HepG2 (cell line): ENCODE results near the gene C2orf80. TPM values are rescaled to one million over a fixed set of nuclear protein-coding genes. Genes with fewer than 3 reads are reported as not detected.

Experiments used
- ATAC-seq: fragments of 200-7000 bp; cut with Tn5 transposase; 3 replicates; pipeline ENCODE4 v1.9.1; 2020; ENCODE audit warnings: mild to moderate bottlenecking, moderate library complexity
- BruUV-seq: library from RNA; stranded (reverse); fragments of 400-500 nt; replicated peaks from 2 replicates; lab custom pipeline; 2021; lab: Mats Ljungman, UMichigan
- CTCF ChIA-PET: fragments of 300-600 bp; formaldehyde crosslinking; extraction: SDS; loops from one replicate; lab custom pipeline; 2021; ENCODE audit warnings: low total read pairs, inconsistent platforms, low intra/inter-chr PET ratio; lab: Yijun Ruan, JAX
- POLR2A ChIA-PET: fragments of 350-600 bp; sonication (Branson Sonifier 250); formaldehyde crosslinking; loops from one replicate; lab custom pipeline; 2020; ENCODE audit warnings: antibody characterized with exemption, inconsistent platforms; lab: Yijun Ruan, JAX
- DNase-seq: peaks from one replicate; pipeline ENCODE4 v3.0.0-alpha.2; 2015; ENCODE audit warnings: low spot score
- FAIRE-seq: peaks from 3 replicates; lab custom pipeline; 2011; peaks lifted over from hg19 to GRCh38; lab: Jason Lieb, UNC
- H2AFZ ChIP-seq: one replicate; pipeline ENCODE4 v1.6.1; 2011; ENCODE audit warnings: low read length, inconsistent platforms
- H3K27ac ChIP-seq: fragments of 300-600 bp; 3 replicates; pipeline ENCODE4 v1.8.0; 2011; ENCODE audit warnings: mixed run types, mild to moderate bottlenecking, mixed read lengths, low read length, inconsistent platforms; ENCODE audit not compliant: insufficient read depth; ENCODE audit errors: extremely low read length
- H3K27me3 ChIP-seq, 2 experiments: fragments of 200-600 bp in 1 of 2; 2 replicates in 1 of 2; 3 replicates in 1 of 2; pipeline versions ENCODE4 v1.6.0 to v1.8.0; 2011; ENCODE audit warnings: low read length in 2 of 2, mild to moderate bottlenecking in 2 of 2, moderate library complexity in 2 of 2, inconsistent platforms in 1 of 2; ENCODE audit not compliant: insufficient read depth in 2 of 2, control insufficient read depth in 1 of 2
- H3K36me3 ChIP-seq, 2 experiments: fragments of 200-600 bp in 1 of 2; replicated peaks in 1 of 2; 2 replicates in 1 of 2; 3 replicates in 1 of 2; pipeline versions ENCODE4 v1.5.1 to v1.8.0; 2011; ENCODE audit warnings: low read length in 2 of 2, inconsistent platforms in 1 of 2; ENCODE audit not compliant: insufficient read depth in 2 of 2, control insufficient read depth in 1 of 2
- H3K4me1 ChIP-seq: 2 replicates; pipeline ENCODE4 v1.5.1; 2012; ENCODE audit warnings: low read length, inconsistent platforms; ENCODE audit not compliant: insufficient read depth
- H3K4me2 ChIP-seq: 2 replicates; pipeline ENCODE4 v1.6.0; 2011; ENCODE audit warnings: low read depth, low read length, inconsistent platforms
- H3K4me3 ChIP-seq, 3 experiments: fragments of 200-600 bp in 1 of 3; sonication (generic), shearing (Covaris generic) in 1 of 3; replicated peaks in 1 of 3; 2 replicates each; pipeline ENCODE4 v1.5.1; 2011 to 2016; ENCODE audit warnings: low read length in 3 of 3, inconsistent platforms in 2 of 3, low read depth in 2 of 3, mild to moderate bottlenecking in 2 of 3, control low read depth in 1 of 3, mixed read lengths in 1 of 3; ENCODE audit not compliant: insufficient read depth in 1 of 3
- H3K79me2 ChIP-seq: one replicate; pipeline ENCODE4 v1.6.1; 2011; ENCODE audit warnings: low read length, inconsistent platforms; ENCODE audit not compliant: insufficient read depth
- H3K9ac ChIP-seq: 2 replicates; pipeline ENCODE4 v1.6.0; 2011; ENCODE audit warnings: mild to moderate bottlenecking, low read depth, low read length, inconsistent platforms; ENCODE audit not compliant: insufficient read depth
- H3K9me3 ChIP-seq: 2 replicates; pipeline ENCODE4 v1.5.1; 2012; ENCODE audit warnings: mild to moderate bottlenecking, low read length
- H4K20me1 ChIP-seq: 2 replicates; pipeline ENCODE4 v1.6.0; 2011; ENCODE audit warnings: inconsistent platforms, mild to moderate bottlenecking, low read length, moderate library complexity; ENCODE audit not compliant: insufficient read depth
- KDM6A ChIP-seq: IDR thresholded peaks from 2 replicates; pipeline ENCODE4 v1.6.1; 2016; ENCODE audit warnings: low read depth
- MAZ ChIP-seq, 2 experiments: sonication (generic) in 1 of 2; formaldehyde crosslinking in 1 of 2; IDR thresholded peaks; 2 replicates each; pipeline versions ENCODE4 v1.5.0 to v1.6.1; 2012 to 2020; ENCODE audit warnings: low read depth in 2 of 2, mild to moderate bottlenecking in 2 of 2, borderline replicate concordance in 1 of 2, improper control_type of control experiment in 1 of 2, low read length in 1 of 2, missing genetic modification reagents in 1 of 2, moderate library complexity in 1 of 2
- MTA1 ChIP-seq: sonication (generic); formaldehyde crosslinking; IDR thresholded peaks from 2 replicates; pipeline ENCODE4 v1.4.0; 2020; ENCODE audit warnings: missing genetic modification reagents, mild to moderate bottlenecking, borderline replicate concordance
- NR2F1 ChIP-seq, 2 experiments: fragments of 450-650 bp in 1 of 2; formaldehyde crosslinking in 1 of 2; IDR thresholded peaks; 2 replicates each; pipeline versions ENCODE4 v1.5.0 to v1.6.1; 2016 to 2020; ENCODE audit warnings: mild to moderate bottlenecking in 1 of 2, missing compliant biosample characterization in 1 of 2, missing genetic modification reagents in 1 of 2, moderate library complexity in 1 of 2
- SRSF9 ChIP-seq: fragments of 200-400 bp; formaldehyde crosslinking; IDR thresholded peaks from 2 replicates; pipeline ENCODE4 v1.6.1; 2018; ENCODE audit warnings: borderline replicate concordance, mild to moderate bottlenecking, low read depth, low read length; ENCODE audit not compliant: insufficient read depth, poor library complexity, severe bottlenecking
- ZBTB7B ChIP-seq: sonication (generic); formaldehyde crosslinking; IDR thresholded peaks from 2 replicates; pipeline ENCODE4 v1.4.0; 2020; ENCODE audit warnings: missing genetic modification reagents
- ZFY ChIP-seq: sonication (generic); formaldehyde crosslinking; IDR thresholded peaks from 2 replicates; pipeline ENCODE4 v1.4.0; 2020; ENCODE audit warnings: missing genetic modification reagents
- ZNF17 ChIP-seq: sonication (generic); formaldehyde crosslinking; IDR thresholded peaks from 2 replicates; pipeline ENCODE4 v1.5.0; 2020; ENCODE audit warnings: mild to moderate bottlenecking, missing genetic modification reagents
- ZNF777 ChIP-seq: sonication (generic); formaldehyde crosslinking; IDR thresholded peaks from 2 replicates; pipeline ENCODE4 v1.4.0; 2020; ENCODE audit warnings: missing genetic modification reagents
- ZSCAN20 ChIP-seq: sonication (generic); formaldehyde crosslinking; IDR thresholded peaks from 2 replicates; pipeline ENCODE4 v1.4.0; 2020; ENCODE audit warnings: missing genetic modification reagents, mild to moderate bottlenecking, borderline replicate concordance
- WGBS: methylation state at CpG from one replicate; pipeline ENCODE4 v1.1.6; 2017; ENCODE audit warnings: low lambda C conversion rate; 5-methylcytosine and 5-hydroxymethylcytosine counted together
- in situ Hi-C: cut with HindIII; loops from 2 replicates; pipeline ENCODE4 v1.10.0; 2017; ENCODE audit warnings: low pct_unique_long_range_greater_than_20kb; ENCODE audit not compliant: extremely low pct_ligation_motif_present
- intact Hi-C: fragments of 100-400 bp; cut with micrococcal nuclease; formaldehyde crosslinking; loops from one replicate; pipeline ENCODE4 v1.10.0; 2022; ENCODE audit not compliant: unreplicated experiment
- polyA plus RNA-seq, 8 experiments: library from polyadenylated mRNA; depleted of rRNA in 3 of 8; stranded (reverse) in 7 of 8; unstranded in 1 of 8; fragments of >200 nt; fragmentation: Illumina TruSeq in 4 of 8; extraction: Trizol in 4 of 8; gene quantifications; 2 replicates each; pipeline versions ENCODE4 v1.2.1 to v1.2.3, GENCODE V29; 2011 to 2016; ENCODE audit warnings: low read depth in 4 of 8, missing spikeins in 1 of 8, mixed read lengths in 1 of 8; ENCODE audit not compliant: insufficient read depth in 1 of 8
- total RNA-seq, 5 experiments: library from RNA; depleted of rRNA; stranded (reverse); fragments of >200 nt; fragmentation: Illumina TruSeq; extraction: Trizol; gene quantifications; 2 replicates each; pipeline ENCODE4 v1.2.3, GENCODE V29; 2016; ENCODE audit warnings: low read depth in 1 of 5
- TF ChIP-seq, protein P1 (sequence below): sonication (generic); formaldehyde crosslinking; IDR thresholded peaks from 2 replicates; pipeline ENCODE4 v1.5.1; 2020; ENCODE audit warnings: mild to moderate bottlenecking, missing genetic modification reagents, borderline replicate concordance
- TF ChIP-seq, protein P2 (sequence below): sonication (generic); formaldehyde crosslinking; IDR thresholded peaks from 2 replicates; pipeline ENCODE4 v1.8.1; 2023; ENCODE audit warnings: mild to moderate bottlenecking, inconsistent platforms, moderate library complexity, missing genetic modification reagents, borderline replicate concordance
- TF ChIP-seq, protein P3 (sequence below): sonication (generic); formaldehyde crosslinking; IDR thresholded peaks from 2 replicates; pipeline ENCODE4 v1.4.0; 2020; ENCODE audit warnings: missing genetic modification reagents, borderline replicate concordance

The C2orf80 gene
- total and polyA plus RNA-seq, 2 of the 13 experiments (the other 11 are each of a cell fraction or from before 2014, with no cell fraction given) = not detected

DNA sequence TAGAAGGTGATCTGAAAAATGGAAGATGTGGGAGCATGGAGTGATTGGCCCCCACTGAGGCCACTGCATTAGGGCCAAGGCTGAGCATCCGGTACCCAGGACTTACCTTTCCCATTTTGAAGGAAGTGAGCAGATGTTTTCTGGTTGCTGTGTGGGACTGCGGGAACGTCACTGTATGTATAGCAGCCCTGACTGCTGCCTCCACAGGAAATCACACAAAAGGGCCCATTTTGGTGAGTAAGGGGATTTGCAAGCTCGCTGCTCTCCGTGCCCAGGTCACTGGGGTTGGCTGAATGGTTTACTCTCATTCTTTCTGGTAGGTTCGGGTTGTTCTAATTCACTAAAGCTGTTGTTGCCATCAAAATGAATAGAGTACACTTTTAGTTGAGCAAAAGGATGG, 43.8 kb downstream of the C2orf80 start, which contains the start of gene CRYGB:
CRYGB (minus strand) TSS at position 153 of the 400 bp plus-strand sequence; CDS start at position 115, 38 bp downstream.
- no peaks in the 10 kb centered on the region for H3K9me3 ChIP-seq
- BruUV-seq = no TSS peak
- no peak within 1 kb of the TSS for H3K4me2 ChIP-seq
- no peaks in the 10 kb centered on the region for H3K79me2 ChIP-seq
- CTCF ChIA-PET = no interaction called here
- no peak within 1 kb of the TSS for H3K4me3 ChIP-seq
- no peak within 1 kb of the TSS for H3K9ac ChIP-seq
- no peaks in the 10 kb centered on the region for H4K20me1 ChIP-seq
- in situ Hi-C loops (no loop called here), intact Hi-C loops (no loop called here)
- no peak for ATAC-seq
- no peaks in the 10 kb centered on the region for H3K36me3 ChIP-seq
- no peak for FAIRE-seq
- no peak within 1 kb of the TSS for H3K27ac ChIP-seq
- POLR2A ChIA-PET = no interaction called here
- WGBS = 54% methylated on average over 5 of the region's 6 CpGs
- H3K27me3 ChIP-seq = peaks cover 0 to 5% of the 10 kb centered on the region in 2 experiments; a peak in 1 of 5 replicates
- H2AFZ ChIP-seq = no peak within 1 kb of the TSS
- TF ChIP-seq ZBTB7B (CRISPR knock-in tag) (no peak), ZFY (no peak), MTA1 (no peak), SRSF9 (no peak), ZSCAN20 (no peak), NR2F1 (CRISPR knock-in tag; IDR thresholded peaks at IDR 0.05) (no peak), KDM6A (no peak), MAZ (IDR thresholded peaks at IDR 0.05; ENCODE audit: borderline replicate concordance, low read depth, low read length) (no peak), MAZ (CRISPR knock-in tag; IDR thresholded peaks at IDR 0.05; ENCODE audit: low read depth) (no peak), ZNF17 (CRISPR knock-in tag) (no peak), ZNF777 (CRISPR knock-in tag) (no peak)
- TF ChIP-seq, protein P1, sequence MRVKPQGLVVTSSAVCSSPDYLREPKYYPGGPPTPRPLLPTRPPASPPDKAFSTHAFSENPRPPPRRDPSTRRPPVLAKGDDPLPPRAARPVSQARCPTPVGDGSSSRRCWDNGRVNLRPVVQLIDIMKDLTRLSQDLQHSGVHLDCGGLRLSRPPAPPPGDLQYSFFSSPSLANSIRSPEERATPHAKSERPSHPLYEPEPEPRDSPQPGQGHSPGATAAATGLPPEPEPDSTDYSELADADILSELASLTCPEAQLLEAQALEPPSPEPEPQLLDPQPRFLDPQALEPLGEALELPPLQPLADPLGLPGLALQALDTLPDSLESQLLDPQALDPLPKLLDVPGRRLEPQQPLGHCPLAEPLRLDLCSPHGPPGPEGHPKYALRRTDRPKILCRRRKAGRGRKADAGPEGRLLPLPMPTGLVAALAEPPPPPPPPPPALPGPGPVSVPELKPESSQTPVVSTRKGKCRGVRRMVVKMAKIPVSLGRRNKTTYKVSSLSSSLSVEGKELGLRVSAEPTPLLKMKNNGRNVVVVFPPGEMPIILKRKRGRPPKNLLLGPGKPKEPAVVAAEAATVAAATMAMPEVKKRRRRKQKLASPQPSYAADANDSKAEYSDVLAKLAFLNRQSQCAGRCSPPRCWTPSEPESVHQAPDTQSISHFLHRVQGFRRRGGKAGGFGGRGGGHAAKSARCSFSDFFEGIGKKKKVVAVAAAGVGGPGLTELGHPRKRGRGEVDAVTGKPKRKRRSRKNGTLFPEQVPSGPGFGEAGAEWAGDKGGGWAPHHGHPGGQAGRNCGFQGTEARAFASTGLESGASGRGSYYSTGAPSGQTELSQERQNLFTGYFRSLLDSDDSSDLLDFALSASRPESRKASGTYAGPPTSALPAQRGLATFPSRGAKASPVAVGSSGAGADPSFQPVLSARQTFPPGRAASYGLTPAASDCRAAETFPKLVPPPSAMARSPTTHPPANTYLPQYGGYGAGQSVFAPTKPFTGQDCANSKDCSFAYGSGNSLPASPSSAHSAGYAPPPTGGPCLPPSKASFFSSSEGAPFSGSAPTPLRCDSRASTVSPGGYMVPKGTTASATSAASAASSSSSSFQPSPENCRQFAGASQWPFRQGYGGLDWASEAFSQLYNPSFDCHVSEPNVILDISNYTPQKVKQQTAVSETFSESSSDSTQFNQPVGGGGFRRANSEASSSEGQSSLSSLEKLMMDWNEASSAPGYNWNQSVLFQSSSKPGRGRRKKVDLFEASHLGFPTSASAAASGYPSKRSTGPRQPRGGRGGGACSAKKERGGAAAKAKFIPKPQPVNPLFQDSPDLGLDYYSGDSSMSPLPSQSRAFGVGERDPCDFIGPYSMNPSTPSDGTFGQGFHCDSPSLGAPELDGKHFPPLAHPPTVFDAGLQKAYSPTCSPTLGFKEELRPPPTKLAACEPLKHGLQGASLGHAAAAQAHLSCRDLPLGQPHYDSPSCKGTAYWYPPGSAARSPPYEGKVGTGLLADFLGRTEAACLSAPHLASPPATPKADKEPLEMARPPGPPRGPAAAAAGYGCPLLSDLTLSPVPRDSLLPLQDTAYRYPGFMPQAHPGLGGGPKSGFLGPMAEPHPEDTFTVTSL (CRISPR knock-in tag) = no peak
- TF ChIP-seq, protein P2, sequence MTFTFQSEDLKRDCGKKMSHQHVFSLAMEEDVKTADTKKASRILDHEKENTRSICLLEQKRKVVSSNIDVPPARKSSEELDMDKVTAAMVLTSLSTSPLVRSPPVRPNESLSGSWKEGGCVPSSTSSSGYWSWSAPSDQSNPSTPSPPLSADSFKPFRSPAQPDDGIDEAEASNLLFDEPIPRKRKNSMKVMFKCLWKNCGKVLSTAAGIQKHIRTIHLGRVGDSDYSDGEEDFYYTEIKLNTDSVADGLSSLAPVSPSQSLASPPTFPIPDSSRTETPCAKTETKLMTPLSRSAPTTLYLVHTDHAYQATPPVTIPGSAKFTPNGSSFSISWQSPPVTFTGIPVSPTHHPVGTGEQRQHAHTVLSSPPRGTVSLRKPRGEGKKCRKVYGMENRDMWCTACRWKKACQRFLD (CRISPR knock-in tag) = no peak
- TF ChIP-seq, protein P3, sequence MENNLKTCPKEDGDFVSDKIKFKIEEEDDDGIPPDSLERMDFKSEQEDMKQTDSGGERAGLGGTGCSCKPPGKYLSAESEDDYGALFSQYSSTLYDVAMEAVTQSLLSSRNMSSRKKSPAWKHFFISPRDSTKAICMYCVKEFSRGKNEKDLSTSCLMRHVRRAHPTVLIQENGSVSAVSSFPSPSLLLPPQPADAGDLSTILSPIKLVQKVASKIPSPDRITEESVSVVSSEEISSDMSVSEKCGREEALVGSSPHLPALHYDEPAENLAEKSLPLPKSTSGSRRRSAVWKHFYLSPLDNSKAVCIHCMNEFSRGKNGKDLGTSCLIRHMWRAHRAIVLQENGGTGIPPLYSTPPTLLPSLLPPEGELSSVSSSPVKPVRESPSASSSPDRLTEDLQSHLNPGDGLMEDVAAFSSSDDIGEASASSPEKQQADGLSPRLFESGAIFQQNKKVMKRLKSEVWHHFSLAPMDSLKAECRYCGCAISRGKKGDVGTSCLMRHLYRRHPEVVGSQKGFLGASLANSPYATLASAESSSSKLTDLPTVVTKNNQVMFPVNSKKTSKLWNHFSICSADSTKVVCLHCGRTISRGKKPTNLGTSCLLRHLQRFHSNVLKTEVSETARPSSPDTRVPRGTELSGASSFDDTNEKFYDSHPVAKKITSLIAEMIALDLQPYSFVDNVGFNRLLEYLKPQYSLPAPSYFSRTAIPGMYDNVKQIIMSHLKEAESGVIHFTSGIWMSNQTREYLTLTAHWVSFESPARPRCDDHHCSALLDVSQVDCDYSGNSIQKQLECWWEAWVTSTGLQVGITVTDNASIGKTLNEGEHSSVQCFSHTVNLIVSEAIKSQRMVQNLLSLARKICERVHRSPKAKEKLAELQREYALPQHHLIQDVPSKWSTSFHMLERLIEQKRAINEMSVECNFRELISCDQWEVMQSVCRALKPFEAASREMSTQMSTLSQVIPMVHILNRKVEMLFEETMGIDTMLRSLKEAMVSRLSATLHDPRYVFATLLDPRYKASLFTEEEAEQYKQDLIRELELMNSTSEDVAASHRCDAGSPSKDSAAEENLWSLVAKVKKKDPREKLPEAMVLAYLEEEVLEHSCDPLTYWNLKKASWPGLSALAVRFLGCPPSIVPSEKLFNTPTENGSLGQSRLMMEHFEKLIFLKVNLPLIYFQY (CRISPR knock-in tag) = no peak
- DNase-seq = no peak
- H3K4me1 ChIP-seq = peaks cover 21% of the 10 kb centered on the region
